ENCODE measurements around the gene HOXA9.

HOXA9 gene

DNA sequence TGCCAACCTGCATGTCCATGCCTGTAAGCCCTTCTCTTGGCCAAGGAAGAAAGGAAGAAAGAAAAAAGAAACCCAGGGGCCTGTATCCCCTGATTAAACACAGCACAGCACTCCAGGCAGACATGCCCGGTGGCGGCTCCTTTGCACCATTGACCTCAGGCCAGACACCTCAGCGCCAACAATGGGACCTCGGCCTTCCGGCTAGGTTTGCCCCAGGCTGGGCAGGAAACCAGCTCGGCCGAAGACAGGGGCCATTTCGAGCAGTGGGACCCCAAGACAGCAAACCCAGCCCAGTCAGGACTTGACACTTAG is 5.9 kb upstream of the HOXA9 start:
- TF ChIP-seq, protein P1, sequence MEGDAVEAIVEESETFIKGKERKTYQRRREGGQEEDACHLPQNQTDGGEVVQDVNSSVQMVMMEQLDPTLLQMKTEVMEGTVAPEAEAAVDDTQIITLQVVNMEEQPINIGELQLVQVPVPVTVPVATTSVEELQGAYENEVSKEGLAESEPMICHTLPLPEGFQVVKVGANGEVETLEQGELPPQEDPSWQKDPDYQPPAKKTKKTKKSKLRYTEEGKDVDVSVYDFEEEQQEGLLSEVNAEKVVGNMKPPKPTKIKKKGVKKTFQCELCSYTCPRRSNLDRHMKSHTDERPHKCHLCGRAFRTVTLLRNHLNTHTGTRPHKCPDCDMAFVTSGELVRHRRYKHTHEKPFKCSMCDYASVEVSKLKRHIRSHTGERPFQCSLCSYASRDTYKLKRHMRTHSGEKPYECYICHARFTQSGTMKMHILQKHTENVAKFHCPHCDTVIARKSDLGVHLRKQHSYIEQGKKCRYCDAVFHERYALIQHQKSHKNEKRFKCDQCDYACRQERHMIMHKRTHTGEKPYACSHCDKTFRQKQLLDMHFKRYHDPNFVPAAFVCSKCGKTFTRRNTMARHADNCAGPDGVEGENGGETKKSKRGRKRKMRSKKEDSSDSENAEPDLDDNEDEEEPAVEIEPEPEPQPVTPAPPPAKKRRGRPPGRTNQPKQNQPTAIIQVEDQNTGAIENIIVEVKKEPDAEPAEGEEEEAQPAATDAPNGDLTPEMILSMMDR (IDR thresholded peaks at IDR 0.05; ENCODE audit: low read depth, low read length, missing control alignments), result no peak
- peak overlapping the region; percentile 83 for H3K4me3 ChIP-seq (replicated peaks; ENCODE audit: low read depth, low read length)
- DNase-seq (ENCODE audit: extremely low read depth, low read depth), result no peak

DNA sequence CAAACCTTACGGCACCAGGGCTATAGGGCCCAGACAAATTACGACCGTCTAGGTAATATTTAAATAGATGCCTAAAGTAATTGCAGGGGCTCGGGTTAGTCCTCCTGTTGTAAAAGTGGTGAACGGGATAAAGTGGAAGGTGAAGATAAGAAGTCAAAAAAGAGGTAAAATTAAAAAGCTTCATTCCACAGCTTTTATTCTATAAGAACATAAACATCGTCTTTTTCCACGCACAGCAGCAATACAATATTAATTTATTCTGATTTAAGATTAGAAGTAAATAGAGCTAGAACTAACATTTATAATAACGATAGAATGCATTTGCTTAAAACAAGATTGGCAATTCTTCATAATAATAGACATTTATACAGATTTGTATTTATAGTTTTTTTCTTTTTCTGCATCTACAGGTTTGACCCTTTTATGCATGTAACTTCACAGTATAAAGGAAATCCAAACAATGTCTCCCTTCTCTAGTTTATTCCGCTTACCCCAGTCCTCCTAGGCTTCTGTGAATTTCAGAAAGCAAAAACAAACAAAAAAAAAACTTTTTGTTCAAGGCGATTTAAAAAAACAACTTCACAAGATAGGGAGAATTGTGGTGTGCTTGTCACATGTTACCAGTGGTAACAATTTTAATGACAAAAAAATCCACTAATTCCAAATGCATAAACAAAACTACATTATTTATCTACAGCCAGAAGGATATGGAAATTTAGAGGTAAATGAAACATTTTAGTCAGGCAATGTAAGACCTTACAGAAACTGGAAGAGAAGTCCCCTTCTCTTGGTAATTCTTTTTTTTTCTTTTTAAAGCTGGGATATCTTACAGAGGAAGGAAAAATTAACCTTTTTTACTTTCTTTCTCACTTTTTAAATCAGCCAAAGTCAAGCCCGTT is 5.3 kb upstream of the HOXA9 start:
- no peak for DNase-seq (ENCODE audit: extremely low read depth, low read depth)
- TF ChIP-seq, protein P1 (IDR thresholded peaks at IDR 0.05; ENCODE audit: low read depth, low read length, missing control alignments), result no peak
- H3K4me3 ChIP-seq (replicated peaks; ENCODE audit: low read depth, low read length), result peak overlapping the region; percentile 83

DNA sequence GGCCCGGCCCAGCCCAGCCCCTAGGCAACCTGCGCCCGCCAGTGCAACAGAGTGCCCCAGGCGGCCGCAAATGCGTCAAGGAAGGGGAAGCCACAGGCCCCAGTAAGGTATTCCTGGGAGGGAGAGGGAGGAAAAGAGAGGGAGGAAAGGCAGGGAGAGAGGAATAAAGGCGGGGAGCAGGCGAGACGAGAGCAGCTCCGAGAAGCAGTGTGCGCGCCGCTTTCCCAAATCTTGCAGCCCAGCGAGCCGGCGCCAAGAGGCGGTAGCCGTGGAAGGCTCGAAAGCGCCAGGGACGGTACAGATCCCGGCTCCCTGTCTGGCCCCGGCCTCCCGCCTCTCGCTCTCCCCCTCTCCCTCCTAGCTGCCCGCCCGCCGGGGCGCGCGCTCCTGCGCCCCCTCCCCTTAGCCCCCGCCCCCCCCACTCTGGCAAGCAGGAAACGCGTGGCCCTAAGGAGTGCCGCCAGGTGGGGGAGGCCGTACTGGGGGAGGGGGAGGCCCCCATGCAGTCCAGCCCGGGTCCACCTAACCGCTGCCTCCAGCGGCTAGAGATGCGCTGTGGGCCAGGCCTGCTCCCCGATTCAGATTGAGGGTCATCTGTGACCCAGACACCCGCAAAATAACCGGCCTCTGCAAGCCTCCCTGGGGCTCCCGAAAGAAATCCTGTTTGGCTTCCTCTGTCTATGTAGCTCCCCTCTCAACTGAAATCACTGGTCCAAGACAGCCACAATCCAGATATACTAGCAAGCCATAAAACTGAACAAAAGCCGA is 4.5 kb upstream of the HOXA9 start:
- peak overlapping the region; percentile 83 for H3K4me3 ChIP-seq (replicated peaks; ENCODE audit: low read depth, low read length)
- DNase-seq (ENCODE audit: extremely low read depth, low read depth), result no peak
- TF ChIP-seq, protein P1 (IDR thresholded peaks at IDR 0.05; ENCODE audit: low read depth, low read length, missing control alignments), result no peak

DNA sequence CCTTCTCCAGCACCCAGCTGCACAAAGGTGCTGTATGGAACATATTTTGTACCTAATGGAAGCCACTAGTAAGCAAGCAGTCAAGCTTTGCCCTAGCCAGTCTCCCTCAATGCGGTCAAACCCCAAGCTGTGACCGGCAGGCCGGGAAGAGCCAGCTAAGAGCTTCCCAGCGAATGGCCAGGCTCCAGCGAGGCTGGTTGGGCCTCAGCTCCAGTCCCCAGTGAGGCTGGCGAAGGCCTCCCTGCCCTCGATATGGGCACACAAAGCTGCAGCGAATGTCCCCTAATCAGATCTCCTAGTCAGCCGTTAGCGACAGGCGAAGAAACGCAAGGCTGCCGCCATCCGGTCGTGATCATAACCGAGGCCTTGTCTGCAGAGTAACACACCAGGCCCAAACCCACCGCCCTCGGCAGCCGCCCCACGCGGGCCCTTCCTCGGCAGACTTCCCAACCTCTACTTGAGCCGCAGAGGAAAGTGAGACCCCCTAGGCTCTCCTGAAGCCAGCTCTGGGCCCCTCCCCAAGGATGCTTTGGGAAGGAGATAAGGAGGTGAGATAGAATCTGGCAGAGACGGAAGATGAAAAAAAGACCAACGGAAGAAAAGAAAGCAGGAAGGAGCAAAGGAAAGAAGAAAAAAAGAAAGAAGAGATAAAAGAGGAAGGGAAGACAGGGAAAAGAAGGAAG is 3.1 kb upstream of the HOXA9 start:
- peak overlapping the region; percentile 83 for H3K4me3 ChIP-seq (replicated peaks; ENCODE audit: low read depth, low read length)
- TF ChIP-seq, protein P1 (IDR thresholded peaks at IDR 0.05; ENCODE audit: low read depth, low read length, missing control alignments), result no peak
- DNase-seq (ENCODE audit: extremely low read depth, low read depth), result no peak

DNA sequence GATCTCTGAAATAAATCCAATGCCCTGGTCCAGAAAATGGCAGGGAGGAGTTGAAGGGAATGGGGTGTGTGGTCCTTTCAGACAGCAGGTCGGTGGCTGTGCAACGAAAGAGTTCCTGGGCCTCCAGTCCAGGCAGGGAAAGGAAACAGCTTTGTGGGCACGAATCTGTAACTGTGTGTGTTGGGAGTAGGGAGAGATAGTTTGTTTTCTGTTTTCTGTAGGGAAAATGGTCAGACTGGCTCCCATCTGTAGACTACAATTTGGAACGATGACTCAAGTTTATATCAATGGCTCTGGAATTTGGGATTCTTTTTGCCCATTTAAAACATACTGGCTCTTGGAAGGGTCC is 2.6 kb upstream of the HOXA9 start:
- peak overlapping the region; percentile 83 for H3K4me3 ChIP-seq (replicated peaks; ENCODE audit: low read depth, low read length)
- no peak for DNase-seq (ENCODE audit: extremely low read depth, low read depth)

More for the DNA sequence above, 2.6 kb upstream of the HOXA9 start:
- TF ChIP-seq, protein P1 (IDR thresholded peaks at IDR 0.05; ENCODE audit: low read depth, low read length, missing control alignments), result no peak

Data from HFF-Myc (cell line).